HCT116 (cell line): ENCODE data around the gene SORCS2. TPM values are rescaled to one million over a fixed set of nuclear protein-coding genes. Genes with fewer than 3 reads are reported as not detected.

ENCODE experiments used
- ATAC-seq: fragments of 200-7000 bp; cut with Tn5 transposase; 2 replicates; pipeline ENCODE4 v1.9.1; 2020; ENCODE audit warnings: mild to moderate bottlenecking, moderate library complexity
- BruUV-seq: library from RNA; stranded (reverse); fragments of 400-500 nt; replicated peaks from 2 replicates; lab custom pipeline; 2021; lab: Mats Ljungman, UMichigan
- CTCF ChIA-PET: fragments of 300-600 bp; sonication (Branson Sonifier 250); formaldehyde crosslinking; loops from one replicate; lab custom pipeline; 2021; ENCODE audit warnings: antibody characterized with exemption; lab: Charles Lee
- POLR2A ChIA-PET: fragments of 300-600, 350-600 bp; sonication (Branson Sonifier 250); formaldehyde crosslinking; loops from one replicate; lab custom pipeline; 2021; ENCODE audit warnings: antibody characterized with exemption; lab: Charles Lee
- RAD21 ChIA-PET, 2 experiments: fragments of 300-600 bp; sonication (Branson Sonifier 250); formaldehyde crosslinking; loops; one replicate each; lab custom pipeline; 2023; ENCODE audit warnings: low total read pairs in 2 of 2; ENCODE audit not compliant: uncharacterized antibody in 2 of 2, unreplicated experiment in 2 of 2, low non-redundant PET in 1 of 2; lab: Charles Lee
- DNase-seq: peaks from one replicate; pipeline ENCODE4 v3.0.0-alpha.2; 2010; ENCODE audit warnings: low read depth, low spot score
- H2AFZ ChIP-seq: fragments of 200-600 bp; shearing (Covaris generic), sonication (generic); 2 replicates; pipeline ENCODE4 v1.6.1; 2017; ENCODE audit warnings: low read depth, mixed run types, mixed read lengths, antibody characterized with exemption, low read length; ENCODE audit not compliant: poor library complexity, severe bottlenecking
- H3K27ac ChIP-seq: 2 replicates; pipeline ENCODE4 v1.5.1; 2012; ENCODE audit warnings: low read depth, low read length
- H3K27me3 ChIP-seq: fragments of 200-600 bp; sonication (generic); 2 replicates; pipeline ENCODE4 v1.6.1; 2016; ENCODE audit warnings: mixed run types, low read length, mixed read lengths; ENCODE audit not compliant: insufficient read depth
- H3K36me3 ChIP-seq, 2 experiments: fragments of 200-500 bp in 1 of 2; fragments of 200-600 bp in 1 of 2; sonication (Bioruptor generic) in 1 of 2; sonication (generic) in 1 of 2; 2 replicates each; pipeline versions ENCODE4 v1.5.1 to v1.6.1; 2014 to 2016; ENCODE audit warnings: low read length in 2 of 2, inconsistent platforms in 1 of 2, mixed read lengths in 1 of 2, mixed run types in 1 of 2; ENCODE audit not compliant: insufficient read depth in 2 of 2, control insufficient read depth in 1 of 2
- H3K4me1 ChIP-seq, 2 experiments: fragments of 200-600 bp in 1 of 2; sonication (generic) in 1 of 2; 2 replicates each; pipeline versions ENCODE4 v1.5.1 to v1.6.1; 2012 to 2017; ENCODE audit warnings: low read length in 2 of 2, inconsistent platforms in 1 of 2, mild to moderate bottlenecking in 1 of 2, mixed read lengths in 1 of 2, mixed run types in 1 of 2, moderate library complexity in 1 of 2; ENCODE audit not compliant: insufficient read depth in 2 of 2, control insufficient read depth in 1 of 2
- H3K4me2 ChIP-seq: fragments of 200-600 bp; sonication (generic); 2 replicates; pipeline ENCODE4 v1.6.1; 2017; ENCODE audit warnings: mixed run types, low read length, mixed read lengths
- H3K4me3 ChIP-seq, 2 experiments: fragments of 200-600 bp in 1 of 2; sonication (generic) in 1 of 2; replicated peaks in 1 of 2; 2 replicates each; pipeline ENCODE4 v1.5.1; 2011 to 2016; ENCODE audit warnings: low read length in 2 of 2, control low read depth in 1 of 2, low read depth in 1 of 2, mild to moderate bottlenecking in 1 of 2, mixed read lengths in 1 of 2, mixed run types in 1 of 2
- H3K79me2 ChIP-seq: fragments of 200-600 bp; sonication (generic); 2 replicates; pipeline ENCODE4 v1.6.1; 2017; ENCODE audit warnings: mild to moderate bottlenecking, mixed run types, low read length, moderate library complexity, mixed read lengths; ENCODE audit not compliant: insufficient read depth
- H3K9ac ChIP-seq: fragments of 200-600 bp; sonication (generic); 2 replicates; pipeline ENCODE4 v1.6.1; 2016; ENCODE audit warnings: low read length, mixed read lengths
- H3K9me2 ChIP-seq: fragments of 200-600 bp; sonication (generic), shearing (Covaris generic); 2 replicates; pipeline ENCODE4 v1.6.1; 2017; ENCODE audit warnings: mixed run types, mild to moderate bottlenecking, moderate library complexity; ENCODE audit not compliant: insufficient read depth
- H3K9me3 ChIP-seq, 2 experiments: fragments of 200-500 bp in 1 of 2; fragments of 200-600 bp in 1 of 2; sonication (Bioruptor generic) in 1 of 2; sonication (generic) in 1 of 2; 2 replicates each; pipeline ENCODE4 v1.6.1; 2014 to 2017; ENCODE audit warnings: low read length in 2 of 2, mixed read lengths in 2 of 2, inconsistent platforms in 1 of 2, low read depth in 1 of 2, mild to moderate bottlenecking in 1 of 2, mixed run types in 1 of 2, moderate library complexity in 1 of 2; ENCODE audit not compliant: control insufficient read depth in 1 of 2, insufficient read depth in 1 of 2
- H4K20me1 ChIP-seq: fragments of 200-600 bp; sonication (generic), shearing (Covaris generic); 2 replicates; pipeline ENCODE4 v1.6.1; 2017; ENCODE audit warnings: mixed run types, mild to moderate bottlenecking, moderate library complexity; ENCODE audit not compliant: insufficient read depth
- ATF3 ChIP-seq: IDR thresholded peaks from 2 replicates; pipeline ENCODE4 v1.6.1; 2012
- CEBPB ChIP-seq: IDR thresholded peaks from 2 replicates; pipeline ENCODE4 v1.6.1; 2012; ENCODE audit warnings: low read depth
- EGR1 ChIP-seq: IDR thresholded peaks from 2 replicates; pipeline ENCODE4 v1.6.1; 2012; ENCODE audit warnings: low read depth
- ELF1 ChIP-seq: IDR thresholded peaks from 2 replicates; pipeline ENCODE4 v1.6.1; 2012; ENCODE audit warnings: low read depth, borderline replicate concordance
- EZH2 ChIP-seq: fragments of 200-600 bp; sonication (generic); IDR thresholded peaks from 2 replicates; pipeline ENCODE4 v1.6.1; 2017; ENCODE audit warnings: antibody characterized with exemption, mixed run types
- JUND ChIP-seq: IDR thresholded peaks from 2 replicates; pipeline ENCODE4 v1.6.1; 2012
- MAX ChIP-seq: IDR thresholded peaks from 2 replicates; pipeline ENCODE4 v1.6.1; 2012
- POLR2A ChIP-seq: IDR thresholded peaks from 2 replicates; pipeline ENCODE4 v1.7.0; 2011; ENCODE audit warnings: borderline replicate concordance; ENCODE audit not compliant: insufficient read depth, insufficient read length; ENCODE audit errors: extremely low read depth
- RAD21 ChIP-seq: IDR thresholded peaks from 2 replicates; pipeline ENCODE4 v1.6.1; 2012; ENCODE audit warnings: low read depth, mild to moderate bottlenecking
- REST ChIP-seq: IDR thresholded peaks from 2 replicates; pipeline ENCODE4 v1.6.1; 2012; ENCODE audit warnings: low read depth
- SIN3A ChIP-seq: IDR thresholded peaks from 2 replicates; pipeline ENCODE4 v1.6.1; 2012; ENCODE audit warnings: low read depth
- SP1 ChIP-seq: IDR thresholded peaks from 2 replicates; pipeline ENCODE4 v1.6.1; 2012; ENCODE audit warnings: low read depth
- SRF ChIP-seq: IDR thresholded peaks from 2 replicates; pipeline ENCODE4 v1.6.1; 2012; ENCODE audit warnings: low read depth
- ZBTB33 ChIP-seq: IDR thresholded peaks from 2 replicates; pipeline ENCODE4 v1.6.1; 2011; ENCODE audit warnings: mild to moderate bottlenecking, low read length, moderate library complexity; ENCODE audit not compliant: insufficient replicate concordance; ENCODE audit errors: extremely low read depth
- ZFX ChIP-seq: fragments of 450-650 bp; IDR thresholded peaks from 2 replicates; pipeline ENCODE4 v1.6.1; 2017
- ZNF274 ChIP-seq: fragments of 200-500 bp; sonication (Bioruptor generic); IDR thresholded peaks from 2 replicates; pipeline ENCODE4 v1.6.1; 2014; ENCODE audit warnings: mild to moderate bottlenecking, low read depth, low read length, inconsistent platforms
- intact Hi-C: fragments of 100-400 bp; cut with micrococcal nuclease; formaldehyde crosslinking; loops from 2 replicates; pipeline ENCODE4 v1.10.0; 2022
- total RNA-seq: library from RNA; stranded (reverse); gene quantifications from one replicate; pipeline ENCODE4 v1.2.1, GENCODE V29; 2021; ENCODE audit not compliant: unreplicated experiment
- TF ChIP-seq, protein P1 (sequence below), 3 experiments: fragments of 200-600 bp in 1 of 3; sonication (generic) in 1 of 3; IDR thresholded peaks in 2 of 3; conservative IDR thresholded peaks in 1 of 3; 2 replicates each; pipeline ENCODE4 v1.5.1; 2012 to 2017; ENCODE audit warnings: low read depth in 2 of 3, low read length in 2 of 3, antibody characterized with exemption in 1 of 3, borderline replicate concordance in 1 of 3, control low read depth in 1 of 3, mild to moderate bottlenecking in 1 of 3, mixed read lengths in 1 of 3, mixed run types in 1 of 3, moderate library complexity in 1 of 3; ENCODE audit not compliant: insufficient read depth in 1 of 3

The SORCS2 gene
- total RNA-seq, 1 experiment from 2014 or later = 0.37 TPM

DNA sequence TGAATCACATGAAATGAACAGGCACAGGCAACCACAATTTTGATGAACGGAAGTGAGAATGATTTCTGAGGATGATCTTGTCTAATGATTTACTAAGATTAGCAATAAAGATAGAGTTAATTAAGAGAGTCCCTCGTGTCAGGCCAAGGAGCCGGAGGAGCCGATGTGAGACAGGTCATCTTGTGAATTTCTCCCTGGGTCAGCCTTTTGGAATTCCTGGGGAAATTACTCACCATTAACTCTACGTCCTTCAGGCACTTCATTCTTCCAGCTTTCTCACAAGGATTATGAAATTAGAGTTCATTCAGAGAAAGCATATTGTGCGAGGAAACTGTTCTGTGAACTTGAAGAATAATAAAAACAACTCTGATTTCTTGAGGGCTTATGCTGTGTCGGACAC is 155.6 kb downstream of the SORCS2 start:
- Histone ChIP-seq H3K4me2 (no peak overlapping the region), H3K4me1 (no peaks in the 10 kb centered on the region), H3K27me3 (peaks cover 2% of the 10 kb centered on the region; the same call in 1 of the 2 replicates), H3K9me2 (no peaks in the 10 kb centered on the region), H3K79me2 (no peaks in the 10 kb centered on the region), H3K27ac (no peak overlapping the region), H3K4me3 (no peak overlapping the region), H2AFZ (no peak overlapping the region), H3K9ac (no peak overlapping the region), H3K36me3 (no peaks in the 10 kb centered on the region), H3K9me3 (no peaks in the 10 kb centered on the region), H4K20me1 (no peaks in the 10 kb centered on the region)
- no TSS peak for BruUV-seq
- TF ChIP-seq, protein P1, sequence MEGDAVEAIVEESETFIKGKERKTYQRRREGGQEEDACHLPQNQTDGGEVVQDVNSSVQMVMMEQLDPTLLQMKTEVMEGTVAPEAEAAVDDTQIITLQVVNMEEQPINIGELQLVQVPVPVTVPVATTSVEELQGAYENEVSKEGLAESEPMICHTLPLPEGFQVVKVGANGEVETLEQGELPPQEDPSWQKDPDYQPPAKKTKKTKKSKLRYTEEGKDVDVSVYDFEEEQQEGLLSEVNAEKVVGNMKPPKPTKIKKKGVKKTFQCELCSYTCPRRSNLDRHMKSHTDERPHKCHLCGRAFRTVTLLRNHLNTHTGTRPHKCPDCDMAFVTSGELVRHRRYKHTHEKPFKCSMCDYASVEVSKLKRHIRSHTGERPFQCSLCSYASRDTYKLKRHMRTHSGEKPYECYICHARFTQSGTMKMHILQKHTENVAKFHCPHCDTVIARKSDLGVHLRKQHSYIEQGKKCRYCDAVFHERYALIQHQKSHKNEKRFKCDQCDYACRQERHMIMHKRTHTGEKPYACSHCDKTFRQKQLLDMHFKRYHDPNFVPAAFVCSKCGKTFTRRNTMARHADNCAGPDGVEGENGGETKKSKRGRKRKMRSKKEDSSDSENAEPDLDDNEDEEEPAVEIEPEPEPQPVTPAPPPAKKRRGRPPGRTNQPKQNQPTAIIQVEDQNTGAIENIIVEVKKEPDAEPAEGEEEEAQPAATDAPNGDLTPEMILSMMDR (IDR thresholded peaks at IDR 0.05 in 2 of 3, conservative IDR thresholded peaks at IDR 0.05 in 1 of 3; ENCODE audit: borderline replicate concordance in 1 of 3, insufficient read depth in 1 of 3, low read depth in 2 of 3, low read length in 2 of 3) = no peak
- TF ChIP-seq EGR1 (no peak), JUND (no peak), RAD21 (no peak), SRF (no peak), MAX (no peak), ELF1 (no peak), SP1 (no peak), EZH2 (no peak), CEBPB (no peak), ZBTB33 (no peak), POLR2A (no peak), ZFX (no peak), SIN3A (no peak), ZNF274 (no peak), ATF3 (no peak), REST (no peak)
- no peak for DNase-seq
- ChIA-PET RAD21 (no interaction called here), CTCF (no interaction called here), POLR2A (no interaction called here)
- no peak for ATAC-seq
- intact Hi-C loops = no loop called here
